SK-N-SH (cell line): Measurements from ENCODE around the gene LRRC57. TPM values are rescaled to one million over a fixed set of nuclear protein-coding genes. Genes with fewer than 3 reads are reported as not detected.

Source experiments
- CTCF ChIA-PET: fragments of 300-600, 350-600 bp; formaldehyde crosslinking; extraction: SDS; loops from one replicate; lab custom pipeline; 2021; lab: Yijun Ruan, JAX
- POLR2A ChIA-PET: fragments of 350-600 bp; sonication (Branson Sonifier 250); formaldehyde crosslinking; extraction: SDS; loops from one replicate; lab custom pipeline; 2020; ENCODE audit warnings: antibody characterized with exemption, inconsistent platforms; lab: Yijun Ruan, JAX
- DNase-seq: peaks from one replicate; pipeline ENCODE4 v3.0.0; 2012
- H2AFZ ChIP-seq: fragments of 200-600 bp; sonication (generic); 2 replicates; pipeline ENCODE4 v1.8.1; 2016; ENCODE audit warnings: antibody characterized with exemption, mild to moderate bottlenecking, low read depth
- H3F3A ChIP-seq: fragments of 200-600 bp; sonication (generic); replicated peaks from 2 replicates; pipeline ENCODE3; 2016; ENCODE audit warnings: antibody characterized with exemption, mild to moderate bottlenecking; ENCODE audit not compliant: insufficient read depth
- H3K27ac ChIP-seq, 2 experiments: fragments of 200-500 bp in 1 of 2; fragments of 200-600 bp in 1 of 2; sonication (Bioruptor generic) in 1 of 2; sonication (generic), shearing (Covaris generic) in 1 of 2; 2 replicates each; pipeline versions ENCODE4 v1.5.1 to v1.6.1; 2014 to 2016; ENCODE audit warnings: low read depth in 2 of 2, inconsistent platforms in 1 of 2, low read length in 1 of 2, mild to moderate bottlenecking in 1 of 2, mixed read lengths in 1 of 2
- H3K27me3 ChIP-seq: fragments of 200-600 bp; sonication (generic), shearing (Covaris generic); 2 replicates; pipeline ENCODE4 v1.6.1; 2016; ENCODE audit warnings: mixed run types; ENCODE audit not compliant: insufficient read depth
- H3K36me3 ChIP-seq, 2 experiments: fragments of 200-500 bp in 1 of 2; fragments of 200-600 bp in 1 of 2; sonication (Bioruptor generic) in 1 of 2; sonication (generic) in 1 of 2; replicated peaks in 1 of 2; 2 replicates each; pipeline versions ENCODE3 to v1.5.1; 2014 to 2016; ENCODE audit warnings: low read length in 1 of 2, mild to moderate bottlenecking in 1 of 2; ENCODE audit not compliant: insufficient read depth in 2 of 2, control insufficient read depth in 1 of 2
- H3K4me1 ChIP-seq, 2 experiments: fragments of 200-500 bp in 1 of 2; fragments of 200-600 bp in 1 of 2; sonication (Bioruptor generic) in 1 of 2; sonication (generic), shearing (Covaris generic) in 1 of 2; 2 replicates each; pipeline versions ENCODE4 v1.5.1 to v1.6.1; 2014 to 2016; ENCODE audit warnings: low read depth in 1 of 2, low read length in 1 of 2, mixed run types in 1 of 2; ENCODE audit not compliant: insufficient read depth in 2 of 2, control insufficient read depth in 1 of 2
- H3K4me2 ChIP-seq: fragments of 200-600 bp; sonication (generic), shearing (Covaris generic); 2 replicates; pipeline ENCODE4 v1.6.1; 2017; ENCODE audit warnings: mixed run types
- H3K4me3 ChIP-seq, 2 experiments: fragments of 200-500 bp in 1 of 2; fragments of 200-600 bp in 1 of 2; sonication (Bioruptor generic) in 1 of 2; sonication (generic), shearing (Covaris generic) in 1 of 2; 2 replicates each; pipeline versions ENCODE4 v1.5.1 to v1.8.1; 2014 to 2016; ENCODE audit warnings: low read depth in 2 of 2, inconsistent platforms in 1 of 2, low read length in 1 of 2, mild to moderate bottlenecking in 1 of 2, mixed read lengths in 1 of 2, moderate library complexity in 1 of 2
- H3K79me2 ChIP-seq: fragments of 200-600 bp; sonication (generic); 2 replicates; pipeline ENCODE4 v1.8.1; 2017; ENCODE audit warnings: mild to moderate bottlenecking; ENCODE audit not compliant: insufficient read depth
- H3K9ac ChIP-seq: fragments of 200-600 bp; sonication (generic); 2 replicates; pipeline ENCODE4 v1.6.1; 2017; ENCODE audit warnings: mixed run types
- H3K9me2 ChIP-seq: fragments of 200-600 bp; sonication (generic); 2 replicates; pipeline ENCODE4 v1.6.1; 2017; ENCODE audit warnings: mixed run types
- H3K9me3 ChIP-seq: fragments of 200-600 bp; sonication (generic); 2 replicates; pipeline ENCODE4 v1.6.1; 2017; ENCODE audit warnings: mixed run types, mild to moderate bottlenecking, moderate library complexity
- H4K20me1 ChIP-seq: fragments of 200-600 bp; sonication (generic); 2 replicates; pipeline ENCODE4 v1.6.1; 2017; ENCODE audit warnings: mild to moderate bottlenecking, mixed run types; ENCODE audit not compliant: insufficient read depth
- CHD2 ChIP-seq: fragments of 150-350 bp; IDR thresholded peaks from 2 replicates; pipeline ENCODE4 v1.6.1; 2018; ENCODE audit warnings: low read length; ENCODE audit not compliant: partially characterized antibody
- EP300 ChIP-seq, 2 experiments: IDR thresholded peaks; 2 replicates each; pipeline versions ENCODE4 v1.4.0 to v1.6.1; 2012; ENCODE audit warnings: borderline replicate concordance in 1 of 2, low read depth in 1 of 2, low read length in 1 of 2
- EZH2phosphoT487 ChIP-seq: fragments of 200-600 bp; sonication (generic); IDR thresholded peaks from 2 replicates; pipeline ENCODE4 v1.6.1; 2017; ENCODE audit warnings: low read depth, mixed run types, mild to moderate bottlenecking, antibody characterized with exemption, moderate library complexity, borderline replicate concordance
- FOSL2 ChIP-seq: IDR thresholded peaks from 2 replicates; pipeline ENCODE4 v1.4.0; 2012; ENCODE audit warnings: low read depth, mild to moderate bottlenecking, moderate library complexity, borderline replicate concordance
- GABPA ChIP-seq: IDR thresholded peaks from 2 replicates; pipeline ENCODE4 v1.4.0; 2012; ENCODE audit warnings: low read depth, mild to moderate bottlenecking
- RAD21 ChIP-seq: IDR thresholded peaks from 2 replicates; pipeline ENCODE4 v1.6.1; 2012; ENCODE audit warnings: mild to moderate bottlenecking, low read length
- RCOR1 ChIP-seq: fragments of 150-350 bp; IDR thresholded peaks from 2 replicates; pipeline ENCODE4 v1.6.1; 2017; ENCODE audit warnings: antibody characterized with exemption, low read length
- REST ChIP-seq: IDR thresholded peaks from 2 replicates; pipeline ENCODE4 v1.6.1; 2012; ENCODE audit warnings: mild to moderate bottlenecking, low read depth, low read length, moderate library complexity
- RFX5 ChIP-seq: IDR thresholded peaks from 2 replicates; pipeline ENCODE4 v1.6.1; 2012; ENCODE audit warnings: mild to moderate bottlenecking, improper control_type of control experiment, low read length
- RXRA ChIP-seq: IDR thresholded peaks from 2 replicates; pipeline ENCODE4 v1.4.0; 2012; ENCODE audit warnings: low read depth, mild to moderate bottlenecking, borderline replicate concordance
- SMC3 ChIP-seq: IDR thresholded peaks from 2 replicates; pipeline ENCODE4 v1.6.1; 2012; ENCODE audit warnings: low read depth, low read length, improper control_type of control experiment
- TAF1 ChIP-seq: IDR thresholded peaks from 2 replicates; pipeline ENCODE4 v1.6.1; 2012; ENCODE audit warnings: low read depth, mild to moderate bottlenecking, low read length, moderate library complexity, borderline replicate concordance
- WGBS: methylation state at CpG from one replicate; pipeline ENCODE4 v1.1.6; 2017; ENCODE audit warnings: low lambda C conversion rate; 5-methylcytosine and 5-hydroxymethylcytosine counted together
- polyA plus RNA-seq, 3 experiments: library from polyadenylated mRNA; depleted of rRNA; stranded (reverse); fragments of >200 nt; gene quantifications; 2 replicates each; pipeline ENCODE4 v1.2.3, GENCODE V29; 2012
- TF ChIP-seq, protein P1 (sequence below): fragments of 150-350 bp; IDR thresholded peaks from 2 replicates; pipeline ENCODE4 v1.6.1; 2017; ENCODE audit warnings: antibody characterized with exemption, low read length, low read depth, borderline replicate concordance

The LRRC57 gene
- polyA plus RNA-seq, 1 of the 3 experiments (the other 2 are of a cell fraction): 6.4 TPM

DNA sequence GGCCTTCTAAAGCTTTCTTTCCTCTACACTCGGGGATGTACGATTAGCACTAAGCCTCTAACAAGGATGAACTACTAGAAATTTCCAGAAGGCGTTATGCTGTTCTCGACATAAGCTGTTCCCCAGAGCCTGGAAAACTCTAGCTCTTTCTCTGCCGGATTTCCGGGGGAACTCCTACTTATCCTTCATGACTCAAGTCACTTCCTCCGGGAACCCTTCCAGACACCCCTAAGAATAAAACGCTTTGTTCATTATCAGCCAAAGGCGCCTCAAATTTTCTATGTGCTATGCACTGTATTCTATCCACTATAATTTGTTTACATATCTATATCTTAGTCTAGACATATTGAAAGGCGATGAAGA is 53.6 kb downstream of the LRRC57 start:
- Histone ChIP-seq H3K27me3 (no peaks in the 10 kb centered on the region), H3K9ac (peak overlapping the region; percentile 86), H3K9me2 (no peaks in the 10 kb centered on the region), H3K79me2 (peaks cover 53% of the 10 kb centered on the region), H4K20me1 (peaks cover 4% of the 10 kb centered on the region; the same call in 1 of the 2 replicates), H3K4me1 (peaks cover 8 to 20% of the 10 kb centered on the region in 2 experiments), H3K4me3 (peak overlapping the region; percentile 73), H3K4me2 (peak overlapping the region; percentile 86), H3K9me3 (no peaks in the 10 kb centered on the region), H2AFZ (peak overlapping the region; percentile 74), H3K36me3 (no peaks in the 10 kb centered on the region), H3F3A (peaks cover 44% of the 10 kb centered on the region), H3K27ac (peak overlapping the region; percentile 90 to 99)
- ChIA-PET CTCF (interaction anchor here (1.3 to 1.4 kb wide), 2 partner anchors 8 to 23 kb away, joined by 3 read pairs; no protein-coding TSS in a partner anchor), POLR2A (interaction anchor here (0.7 to 1.5 kb wide), 4 partner anchors 12 to 219 kb away, joined by 3 to 6 read pairs (median 5); partner anchors contain the start of genes HAUS2, LRRC57 and STARD9)
- peak; percentile 27 for DNase-seq
- WGBS: 12% methylated on average over 10 of the region's 10 CpGs
- TF ChIP-seq RCOR1 (no peak), EP300 (IDR thresholded peaks at IDR 0.05; ENCODE audit: borderline replicate concordance in 1 of 2, low read depth in 1 of 2, low read length in 1 of 2) (peak in 1 of 2 experiments; percentile 64; a peak in 2 of 4 replicates), TAF1 (no peak), GABPA (peak; percentile 56; the same call in 1 of the 2 replicates)

GRCh38 chr15:42493679-42494078 is 54.9 kb downstream of the LRRC57 start:
- ChIA-PET POLR2A (no interaction called here), CTCF (no interaction called here)
- Histone ChIP-seq H3K4me3 (no peak overlapping the region), H3K79me2 (peaks cover 54% of the 10 kb centered on the region), H3K4me1 (peaks cover 2 to 12% of the 10 kb centered on the region in 2 experiments; a peak in 3 of 4 replicates), H3K9me3 (no peaks in the 10 kb centered on the region), H3K9me2 (no peaks in the 10 kb centered on the region), H3F3A (peaks cover 32% of the 10 kb centered on the region), H3K4me2 (no peak overlapping the region), H3K27me3 (no peaks in the 10 kb centered on the region), H2AFZ (peak overlapping the region; percentile 21), H3K36me3 (peaks cover 0 to 5% of the 10 kb centered on the region in 2 experiments), H3K27ac (peak overlapping the region in 1 of 2 experiments; percentile 99; a peak in 2 of 4 replicates), H4K20me1 (no peaks in the 10 kb centered on the region), H3K9ac (no peak overlapping the region)
- no peak for TF ChIP-seq CHD2
- TF ChIP-seq REST: no peak
- TF ChIP-seq EZH2phosphoT487: no peak
- TF ChIP-seq FOSL2: no peak
- TF ChIP-seq, protein P1, sequence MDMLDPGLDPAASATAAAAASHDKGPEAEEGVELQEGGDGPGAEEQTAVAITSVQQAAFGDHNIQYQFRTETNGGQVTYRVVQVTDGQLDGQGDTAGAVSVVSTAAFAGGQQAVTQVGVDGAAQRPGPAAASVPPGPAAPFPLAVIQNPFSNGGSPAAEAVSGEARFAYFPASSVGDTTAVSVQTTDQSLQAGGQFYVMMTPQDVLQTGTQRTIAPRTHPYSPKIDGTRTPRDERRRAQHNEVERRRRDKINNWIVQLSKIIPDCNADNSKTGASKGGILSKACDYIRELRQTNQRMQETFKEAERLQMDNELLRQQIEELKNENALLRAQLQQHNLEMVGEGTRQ: no peak
- TF ChIP-seq RXRA: no peak
- TF ChIP-seq SMC3: no peak
- no peak for TF ChIP-seq RAD21
- TF ChIP-seq RFX5: no peak
- no peak for DNase-seq
- WGBS: 84% methylated on average over 1 of the region's 1 CpG
